ENCODE results near the gene IFNLR1.

The IFNLR1 gene

GRCh38 chr1:24157918-24158481, 29.1 kb downstream of the IFNLR1 start:
- in situ Hi-C loops (cut with MboI; ENCODE audit: low pct_unique_long_range_greater_than_20kb, low sequenced_read_pairs) = no loop called here
- no peak for DNase-seq

GRCh38 chr1:24156542-24157260, 30.4 kb downstream of the IFNLR1 start:
- DNase-seq = no peak
- in situ Hi-C loops (cut with MboI; ENCODE audit: low pct_unique_long_range_greater_than_20kb, low sequenced_read_pairs) = no loop called here

- in situ Hi-C loops (cut with MboI; ENCODE audit: low pct_unique_long_range_greater_than_20kb, low sequenced_read_pairs) = no loop called here
- DNase-seq = peak; percentile 11
Observed at GRCh38 chr1:24155011-24155782, 31.9 kb downstream of the IFNLR1 start.

GRCh38 chr1:24154215-24154614, 32.9 kb downstream of the IFNLR1 start:
- in situ Hi-C loops (cut with MboI; ENCODE audit: low pct_unique_long_range_greater_than_20kb, low sequenced_read_pairs) = no loop called here
- DNase-seq = no peak

- in situ Hi-C loops (cut with MboI; ENCODE audit: low pct_unique_long_range_greater_than_20kb, low sequenced_read_pairs) = no loop called here
- no peak for DNase-seq
Observed at GRCh38 chr1:24152631-24153494, 34.2 kb downstream of the IFNLR1 start.

- in situ Hi-C loops (cut with MboI; ENCODE audit: low pct_unique_long_range_greater_than_20kb, low sequenced_read_pairs) = no loop called here
- DNase-seq = no peak
Observed at GRCh38 chr1:24151175-24151533, 35.9 kb downstream of the IFNLR1 start.

- peak; percentile 81 for DNase-seq
- in situ Hi-C loops (cut with MboI; ENCODE audit: low pct_unique_long_range_greater_than_20kb, low sequenced_read_pairs) = no loop called here
Observed at GRCh38 chr1:24150234-24151174, 36.6 kb downstream of the IFNLR1 start.

- peak; percentile 7 for DNase-seq
- in situ Hi-C loops (cut with MboI; ENCODE audit: low pct_unique_long_range_greater_than_20kb, low sequenced_read_pairs) = no loop called here
Observed at GRCh38 chr1:24149866-24150233, 37.2 kb downstream of the IFNLR1 start.

GRCh38 chr1:24147816-24148215, 39.3 kb downstream of the IFNLR1 start:
- in situ Hi-C loops (cut with MboI; ENCODE audit: low pct_unique_long_range_greater_than_20kb, low sequenced_read_pairs) = no loop called here
- no peak for DNase-seq

- in situ Hi-C loops (cut with MboI; ENCODE audit: low pct_unique_long_range_greater_than_20kb, low sequenced_read_pairs) = no loop called here
- no peak for DNase-seq
Observed at GRCh38 chr1:24147194-24147593, 39.9 kb downstream of the IFNLR1 start.

- in situ Hi-C loops (cut with MboI; ENCODE audit: low pct_unique_long_range_greater_than_20kb, low sequenced_read_pairs) = no loop called here
- DNase-seq = no peak
Observed at GRCh38 chr1:24142546-24143534, 44.2 kb downstream of the IFNLR1 start, which contains the start of gene IL22RA1. Gene IL22RA1 (minus strand): TSS chr1:24143140. CDS start chr1:24143082, 58 bp downstream.

- DNase-seq = no peak
- in situ Hi-C loops (cut with MboI; ENCODE audit: low pct_unique_long_range_greater_than_20kb, low sequenced_read_pairs) = no loop called here
Observed at GRCh38 chr1:24141311-24141997, 45.6 kb downstream of the IFNLR1 start.

GRCh38 chr1:24140741-24141181, 46.3 kb downstream of the IFNLR1 start:
- no peak for DNase-seq
- in situ Hi-C loops (cut with MboI; ENCODE audit: low pct_unique_long_range_greater_than_20kb, low sequenced_read_pairs) = no loop called here

GRCh38 chr1:24139841-24140425, 47.2 kb downstream of the IFNLR1 start:
- DNase-seq = no peak
- in situ Hi-C loops (cut with MboI; ENCODE audit: low pct_unique_long_range_greater_than_20kb, low sequenced_read_pairs) = no loop called here

GRCh38 chr1:24139222-24139489, 47.9 kb downstream of the IFNLR1 start:
- DNase-seq = no peak
- in situ Hi-C loops (cut with MboI; ENCODE audit: low pct_unique_long_range_greater_than_20kb, low sequenced_read_pairs) = no loop called here

- in situ Hi-C loops (cut with MboI; ENCODE audit: low pct_unique_long_range_greater_than_20kb, low sequenced_read_pairs) = no loop called here
- no peak for DNase-seq
Observed at GRCh38 chr1:24138476-24139221, 48.4 kb downstream of the IFNLR1 start.
